Liver (tissue), 3 donors: ENCODE data around the gene CARMIL1.

ENCODE experiments used
- ATF3 ChIP-seq: IDR thresholded peaks from 2 replicates; pipeline ENCODE4 v1.6.1; 2016; ENCODE audit warnings: antibody characterized with exemption
- CTCF ChIP-seq: fragments of 150-350 bp; IDR thresholded peaks from 2 replicates; pipeline ENCODE4 v1.5.1; 2017; ENCODE audit warnings: improper control_type of control experiment, low read depth, low read length; ENCODE audit not compliant: missing input control
- EGR1 ChIP-seq, 2 donors: IDR thresholded peaks; 2 replicates each; pipeline ENCODE4 v1.6.1; 2016 to 2018; ENCODE audit warnings: antibody characterized with exemption in 2 of 2, low read depth in 2 of 2
- GABPA ChIP-seq, 2 donors: IDR thresholded peaks in 1 of 2; conservative IDR thresholded peaks in 1 of 2; 2 replicates each; pipeline ENCODE4 v1.6.1; 2016; ENCODE audit warnings: antibody characterized with exemption in 2 of 2, mild to moderate bottlenecking in 1 of 2, moderate library complexity in 1 of 2
- RAD21 ChIP-seq, 2 donors: IDR thresholded peaks; 2 replicates each; pipeline ENCODE4 v1.6.1; 2016; ENCODE audit warnings: antibody characterized with exemption in 2 of 2, mild to moderate bottlenecking in 2 of 2
- REST ChIP-seq: IDR thresholded peaks from 2 replicates; pipeline ENCODE4 v1.6.1; 2016; ENCODE audit warnings: antibody characterized with exemption, mild to moderate bottlenecking
- ZBTB33 ChIP-seq: IDR thresholded peaks from 2 replicates; pipeline ENCODE4 v1.6.1; 2016; ENCODE audit warnings: antibody characterized with exemption
- donor health status: healthy.
- donor health status: healthy.

GRCh38 chr6:25306379-25306778, 27.2 kb downstream of the CARMIL1 start:
- no peak for TF ChIP-seq CTCF
- TF ChIP-seq REST, result no peak
- no peak for TF ChIP-seq RAD21 (IDR thresholded peaks at IDR 0.05)
- TF ChIP-seq GABPA (IDR thresholded peaks at IDR 0.05 in 1 of 2, conservative IDR thresholded peaks at IDR 0.05 in 1 of 2), result no peak
- TF ChIP-seq ATF3, result no peak
- TF ChIP-seq EGR1 (IDR thresholded peaks at IDR 0.05; ENCODE audit: low read depth in 2 of 2), result no peak
- no peak for TF ChIP-seq ZBTB33
